Liver (tissue), 9 donors: Measurements from ENCODE around the gene SOCS3. TPM values are rescaled to one million over a fixed set of nuclear protein-coding genes. Genes with fewer than 3 reads are reported as not detected.

Experiments
- DNase-seq: peaks from one replicate; pipeline ENCODE4 v3.0.0-alpha.2; 2017; ENCODE audit warnings: low spot score
- H3K27ac ChIP-seq, 2 donors: one replicate each; pipeline ENCODE4 v1.7.0; 2013; ENCODE audit warnings: inconsistent platforms in 2 of 2, low read length in 2 of 2, control low read depth in 1 of 2, low read depth in 1 of 2, mild to moderate bottlenecking in 1 of 2
- H3K27me3 ChIP-seq, 4 donors: one replicate each; pipeline versions ENCODE4 v1.6.1 to v1.7.0; 2013; ENCODE audit warnings: low read length in 3 of 4, inconsistent platforms in 1 of 4, mild to moderate bottlenecking in 1 of 4, moderate library complexity in 1 of 4; ENCODE audit not compliant: control insufficient read depth in 4 of 4, insufficient read depth in 4 of 4
- H3K36me3 ChIP-seq, 4 donors: one replicate each; pipeline versions ENCODE4 v1.6.1 to v1.7.0; 2013; ENCODE audit warnings: low read length in 3 of 4, mild to moderate bottlenecking in 3 of 4, low read depth in 1 of 4, moderate library complexity in 1 of 4; ENCODE audit not compliant: control insufficient read depth in 4 of 4, insufficient read depth in 3 of 4
- H3K4me1 ChIP-seq, 4 donors: one replicate each; pipeline versions ENCODE4 v1.6.1 to v1.7.0; 2013; ENCODE audit warnings: low read length in 3 of 4, mild to moderate bottlenecking in 3 of 4, moderate library complexity in 1 of 4; ENCODE audit not compliant: control insufficient read depth in 4 of 4, insufficient read depth in 4 of 4
- H3K4me3 ChIP-seq, 3 donors: one replicate each; pipeline versions ENCODE4 v1.6.1 to v1.7.0; 2013; ENCODE audit warnings: low read length in 3 of 3, control low read depth in 1 of 3, low read depth in 1 of 3, mild to moderate bottlenecking in 1 of 3
- H3K9ac ChIP-seq, 2 donors: one replicate each; pipeline ENCODE4 v1.7.0; 2013; ENCODE audit warnings: low read length in 2 of 2, mild to moderate bottlenecking in 2 of 2, moderate library complexity in 2 of 2, control low read depth in 1 of 2, low read depth in 1 of 2
- H3K9me3 ChIP-seq, 4 donors: one replicate each; pipeline versions ENCODE4 v1.6.1 to v1.7.0; 2013; ENCODE audit warnings: low read length in 3 of 4; ENCODE audit not compliant: control insufficient read depth in 4 of 4
- ATF3 ChIP-seq: IDR thresholded peaks from 2 replicates; pipeline ENCODE4 v1.6.1; 2016; ENCODE audit warnings: antibody characterized with exemption
- CTCF ChIP-seq: fragments of 150-350 bp; IDR thresholded peaks from 2 replicates; pipeline ENCODE4 v1.5.1; 2017; ENCODE audit warnings: improper control_type of control experiment, low read depth, low read length; ENCODE audit not compliant: missing input control
- FOXA1 ChIP-seq: IDR thresholded peaks from 2 replicates; pipeline ENCODE4 v1.6.1; 2016; ENCODE audit warnings: antibody characterized with exemption
- HNF4A ChIP-seq, 2 donors: conservative IDR thresholded peaks; 2 replicates each; pipeline ENCODE4 v1.6.1; 2016; ENCODE audit warnings: antibody characterized with exemption in 2 of 2, mild to moderate bottlenecking in 2 of 2
- HNF4G ChIP-seq: IDR thresholded peaks from 2 replicates; pipeline ENCODE4 v1.6.1; 2016; ENCODE audit warnings: antibody characterized with exemption
- NR2F2 ChIP-seq: IDR thresholded peaks from 2 replicates; pipeline ENCODE4 v1.6.1; 2016; ENCODE audit warnings: antibody characterized with exemption
- RXRA ChIP-seq, 2 donors: IDR thresholded peaks; 2 replicates each; pipeline ENCODE4 v1.6.1; 2017 to 2018; ENCODE audit warnings: antibody characterized with exemption in 2 of 2, mild to moderate bottlenecking in 1 of 2
- WGBS: extraction: QIAGEN DNeasy Blood & Tissue Kit; methylation state at CpG from one replicate; pipeline ENCODE4 v1.1.7; 2013; 5-methylcytosine and 5-hydroxymethylcytosine counted together
- polyA plus RNA-seq, 2 donors: library from polyadenylated mRNA; stranded (reverse) in 1 of 2; unstranded in 1 of 2; fragments of 200-250 nt in 1 of 2; fragments of >200 nt in 1 of 2; fragmentation: Nextera tagmentation in 1 of 2; extraction: Ambion mirVana in 1 of 2; gene quantifications; one replicate each; pipeline versions ENCODE4 v1.2.1 to v1.2.3, GENCODE V29; 2013 to 2015
- total RNA-seq, 2 donors: library from RNA; depleted of rRNA; stranded (reverse); fragments of >200 nt; gene quantifications; one replicate each; pipeline ENCODE4 v1.2.3, GENCODE V29; 2014
- TF ChIP-seq, protein P1 (sequence below): IDR thresholded peaks from 2 replicates; pipeline ENCODE4 v1.6.1; 2016; ENCODE audit warnings: antibody characterized with exemption
- donor health status: healthy.
- donor health status: healthy.
- donor health status: healthy.
- donor health status: healthy.
- donor health status: healthy.

SOCS3 gene
- total and polyA plus RNA-seq, 4 donors: 12.2 to 48.0 (median 18.3) TPM

- TF ChIP-seq, protein P1, sequence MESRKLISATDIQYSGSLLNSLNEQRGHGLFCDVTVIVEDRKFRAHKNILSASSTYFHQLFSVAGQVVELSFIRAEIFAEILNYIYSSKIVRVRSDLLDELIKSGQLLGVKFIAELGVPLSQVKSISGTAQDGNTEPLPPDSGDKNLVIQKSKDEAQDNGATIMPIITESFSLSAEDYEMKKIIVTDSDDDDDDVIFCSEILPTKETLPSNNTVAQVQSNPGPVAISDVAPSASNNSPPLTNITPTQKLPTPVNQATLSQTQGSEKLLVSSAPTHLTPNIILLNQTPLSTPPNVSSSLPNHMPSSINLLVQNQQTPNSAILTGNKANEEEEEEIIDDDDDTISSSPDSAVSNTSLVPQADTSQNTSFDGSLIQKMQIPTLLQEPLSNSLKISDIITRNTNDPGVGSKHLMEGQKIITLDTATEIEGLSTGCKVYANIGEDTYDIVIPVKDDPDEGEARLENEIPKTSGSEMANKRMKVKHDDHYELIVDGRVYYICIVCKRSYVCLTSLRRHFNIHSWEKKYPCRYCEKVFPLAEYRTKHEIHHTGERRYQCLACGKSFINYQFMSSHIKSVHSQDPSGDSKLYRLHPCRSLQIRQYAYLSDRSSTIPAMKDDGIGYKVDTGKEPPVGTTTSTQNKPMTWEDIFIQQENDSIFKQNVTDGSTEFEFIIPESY: no peak
These were observed 47.6 kb upstream of the SOCS3 start (continued) for GRCh38 chr17:78407387-78408000.

- no peak overlapping the region for H3K9ac ChIP-seq
- H3K27ac ChIP-seq: no peak overlapping the region
- H3K4me3 ChIP-seq: no peak overlapping the region
- 93% methylated on average over 8 of the region's 8 CpGs for WGBS
- no peaks in the 10 kb centered on the region for H3K27me3 ChIP-seq
- peaks cover 8 to 28% (median 14%) of the 10 kb centered on the region in 4 donors for H3K36me3 ChIP-seq
- TF ChIP-seq HNF4G (no peak), NR2F2 (no peak)
- H3K4me1 ChIP-seq: peaks cover 8 to 9% (median 8%) of the 10 kb centered on the region in 4 donors
- DNase-seq: no peak
- H3K9me3 ChIP-seq: no peaks in the 10 kb centered on the region
These were observed 47.0 kb upstream of the SOCS3 start for GRCh38 chr17:78406920-78407319.

GRCh38 chr17:78406396-78406795 is 46.5 kb upstream of the SOCS3 start:
- no peak for DNase-seq
- Histone ChIP-seq H3K4me3 (no peak overlapping the region), H3K9ac (no peak overlapping the region), H3K9me3 (no peaks in the 10 kb centered on the region), H3K36me3 (peaks cover 8 to 33% (median 16%) of the 10 kb centered on the region in 4 donors), H3K27ac (no peak overlapping the region), H3K4me1 (peaks cover 8 to 9% (median 8%) of the 10 kb centered on the region in 4 donors), H3K27me3 (no peaks in the 10 kb centered on the region)
- no peak for TF ChIP-seq HNF4A (conservative IDR thresholded peaks at IDR 0.05)
- TF ChIP-seq HNF4G: no peak
- TF ChIP-seq FOXA1: no peak
- no peak for TF ChIP-seq CTCF
- TF ChIP-seq RXRA (IDR thresholded peaks at IDR 0.05): no peak
- WGBS: 95% methylated on average over 6 of the region's 6 CpGs

DNA sequence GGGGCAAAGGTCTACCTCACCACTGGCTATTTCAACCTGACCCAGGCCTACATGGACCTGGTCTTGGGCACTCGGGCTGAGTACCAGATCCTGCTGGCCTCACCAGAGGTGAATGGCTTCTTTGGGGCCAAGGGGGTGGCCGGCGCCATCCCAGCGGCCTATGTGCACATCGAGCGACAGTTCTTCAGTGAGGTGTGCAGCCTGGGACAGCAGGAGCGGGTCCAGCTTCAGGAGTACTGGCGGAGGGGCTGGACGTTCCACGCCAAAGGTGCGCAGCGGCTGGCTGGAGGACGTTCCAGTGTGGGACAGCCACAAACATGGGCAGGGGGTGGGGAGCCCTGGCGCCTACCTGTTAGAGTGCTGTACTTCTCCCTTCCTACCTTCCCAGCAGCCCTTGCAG is 43.9 kb upstream of the SOCS3 start:
- Histone ChIP-seq H3K4me3 (no peak overlapping the region), H3K9me3 (no peaks in the 10 kb centered on the region), H3K27ac (no peak overlapping the region), H3K9ac (no peak overlapping the region), H3K4me1 (peaks cover 4 to 7% (median 5%) of the 10 kb centered on the region in 4 donors), H3K27me3 (no peaks in the 10 kb centered on the region), H3K36me3 (peaks cover 18 to 58% (median 37%) of the 10 kb centered on the region in 4 donors)
- DNase-seq: no peak
- WGBS: 95% methylated on average over 14 of the region's 14 CpGs
- no peak for TF ChIP-seq ATF3
